MM.1S (cell line): ENCODE results near the gene OBP2B.

Experiments
- EZH2 ChIP-seq: fragments of 300-600 bp; sonication (generic); optimal IDR thresholded peaks from 2 replicates; pipeline ENCODE3; 2017; ENCODE audit warnings: low read depth, mild to moderate bottlenecking, antibody characterized with exemption, low read length, mixed read lengths
- EZH2phosphoT487 ChIP-seq: fragments of 300-600 bp; sonication (generic); IDR thresholded peaks from 2 replicates; pipeline ENCODE4 v1.6.1; 2018; ENCODE audit warnings: antibody characterized with exemption, low read length

DNA sequence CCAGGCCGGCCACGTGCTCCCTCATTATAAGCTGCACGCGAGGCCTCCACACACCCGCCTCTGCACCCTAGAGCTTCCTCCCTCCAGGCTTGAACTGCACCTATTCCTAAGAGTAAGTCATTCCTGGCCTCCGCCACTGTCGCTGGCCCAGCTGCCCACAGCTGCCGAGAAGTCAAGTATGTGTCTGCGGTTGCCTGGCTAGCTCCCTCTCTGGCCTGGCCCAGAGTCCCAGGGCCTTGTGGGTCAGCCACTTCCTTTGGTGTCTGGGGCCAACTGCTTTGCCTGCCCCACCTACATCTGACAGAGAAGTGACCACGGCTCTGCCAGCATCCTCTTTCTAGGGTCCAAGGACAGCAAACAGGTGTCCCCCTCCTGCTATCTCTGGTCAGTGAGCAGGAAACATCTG, 47.6 kb upstream of the OBP2B start:
- TF ChIP-seq EZH2 (no peak), EZH2phosphoT487 (no peak)
